ENCODE results near the gene B4GALNT3. TPM values are rescaled to one million over a fixed set of nuclear protein-coding genes. Genes with fewer than 3 reads are reported as not detected.

Gene B4GALNT3
- total RNA-seq, 2 experiments from 2014 or later: 0.37 to 0.64 TPM

DNA sequence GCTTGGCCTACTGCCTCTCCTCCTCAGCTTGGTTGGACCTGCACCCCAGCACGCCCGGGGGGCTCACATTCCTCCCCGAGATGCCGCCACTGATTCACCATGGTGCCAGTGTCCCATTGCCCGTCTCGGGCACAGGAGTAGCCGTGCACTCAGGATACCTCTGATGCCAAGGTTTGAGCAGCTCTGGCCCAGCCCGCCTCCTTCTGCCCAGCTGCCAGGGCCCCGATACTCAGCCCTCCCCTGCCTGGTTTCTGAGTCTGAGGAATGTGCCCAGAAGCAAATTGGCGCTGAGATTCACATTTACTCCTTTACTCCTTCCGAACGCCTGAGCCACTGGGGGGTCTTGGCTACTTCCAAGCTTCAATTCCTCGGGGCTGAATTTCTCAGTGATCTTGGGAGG, 140.0 kb downstream of the B4GALNT3 start:
- CTCF ChIA-PET: interaction anchor here (1.4 to 2.8 kb wide), 3 partner anchors 8 to 24 kb away, joined by 3 to 7 read pairs (median 6); no protein-coding TSS in a partner anchor

DNA sequence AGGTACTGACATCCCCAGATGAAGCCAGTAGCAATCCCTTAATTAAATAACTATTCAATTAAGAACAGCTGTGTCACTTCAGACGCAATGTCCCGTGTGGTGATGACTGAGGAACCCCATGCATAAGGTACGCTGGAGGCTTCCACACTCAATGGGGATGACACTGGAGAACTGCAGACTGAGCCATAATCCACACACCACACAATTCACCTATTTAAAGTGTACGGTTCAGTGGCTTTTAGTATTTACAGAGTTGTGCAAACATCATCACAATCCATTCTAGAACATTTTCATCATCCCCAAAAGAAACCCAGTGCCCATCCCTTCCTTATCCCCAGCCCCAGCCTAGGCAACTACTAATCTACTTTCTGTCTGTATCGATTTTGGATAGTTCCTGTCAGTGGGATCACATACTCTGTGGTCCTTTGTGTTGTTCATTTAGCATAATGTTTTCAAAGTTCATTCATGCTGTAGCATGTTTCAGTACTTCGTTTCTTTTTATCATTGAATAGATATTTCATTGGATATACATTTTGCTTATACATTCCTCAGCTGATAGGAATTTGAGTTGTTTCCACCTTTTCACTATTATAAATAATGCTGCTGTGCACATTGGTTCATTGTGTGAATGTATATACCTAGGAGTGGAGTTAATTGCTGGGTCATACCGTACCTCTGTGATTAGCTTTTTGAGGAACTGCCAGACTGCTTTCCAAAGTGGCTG, 142.4 kb downstream of the B4GALNT3 start:
- Mint-ChIP-seq H3K27me3 (peaks cover 3% of the 10 kb centered on the region), H3K4me3 (no peak overlapping the region), H3K36me3 (no peaks in the 10 kb centered on the region), H3K4me1 (peaks cover 5% of the 10 kb centered on the region), H3K27ac (no peak overlapping the region), H3K9me3 (ENCODE audit: low read depth) (no peaks in the 10 kb centered on the region)
- no peak for ATAC-seq
- DNase-seq: no peak
- CTCF ChIA-PET: interaction anchor here (1.8 to 2.8 kb wide), 2 partner anchors 8 to 12 kb away, joined by 5 to 7 read pairs; no protein-coding TSS in a partner anchor

More for the DNA sequence above, 140.0 kb downstream of the B4GALNT3 start:
- DNase-seq (no peak), ATAC-seq (no peak)
- Mint-ChIP-seq H3K27ac (no peak overlapping the region), H3K4me3 (no peak overlapping the region), H3K36me3 (no peaks in the 10 kb centered on the region), H3K9me3 (ENCODE audit: low read depth) (no peaks in the 10 kb centered on the region), H3K4me1 (no peaks in the 10 kb centered on the region), H3K27me3 (no peaks in the 10 kb centered on the region)

DNA sequence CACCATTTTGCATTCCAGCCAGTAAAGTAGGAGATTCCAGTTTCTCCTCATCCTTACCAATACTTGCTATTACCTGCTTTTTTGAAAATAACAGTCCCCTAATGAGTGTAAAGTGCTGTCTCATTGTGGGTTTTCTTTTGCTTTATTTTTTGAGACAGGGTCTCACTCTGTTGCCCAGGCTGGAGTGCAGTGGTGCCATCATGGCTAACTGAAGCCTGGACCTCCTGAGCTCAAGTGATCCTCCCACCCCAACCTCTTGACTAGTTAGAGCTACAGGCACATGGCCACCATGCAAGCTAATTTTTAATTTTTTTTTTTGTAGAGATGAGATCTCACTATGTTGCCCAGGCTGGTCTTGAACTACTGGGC, 142.9 kb downstream of the B4GALNT3 start:
- Mint-ChIP-seq H3K27ac (no peak overlapping the region), H3K36me3 (no peaks in the 10 kb centered on the region), H3K27me3 (peaks cover 3% of the 10 kb centered on the region), H3K4me3 (no peak overlapping the region), H3K4me1 (peaks cover 10% of the 10 kb centered on the region), H3K9me3 (ENCODE audit: low read depth) (no peaks in the 10 kb centered on the region)
- DNase-seq (no peak), ATAC-seq (no peak)
- CTCF ChIA-PET: interaction anchor here (1.8 kb wide), 1 partner anchor 12 kb away, joined by 5 read pairs; no protein-coding TSS in a partner anchor

DNA sequence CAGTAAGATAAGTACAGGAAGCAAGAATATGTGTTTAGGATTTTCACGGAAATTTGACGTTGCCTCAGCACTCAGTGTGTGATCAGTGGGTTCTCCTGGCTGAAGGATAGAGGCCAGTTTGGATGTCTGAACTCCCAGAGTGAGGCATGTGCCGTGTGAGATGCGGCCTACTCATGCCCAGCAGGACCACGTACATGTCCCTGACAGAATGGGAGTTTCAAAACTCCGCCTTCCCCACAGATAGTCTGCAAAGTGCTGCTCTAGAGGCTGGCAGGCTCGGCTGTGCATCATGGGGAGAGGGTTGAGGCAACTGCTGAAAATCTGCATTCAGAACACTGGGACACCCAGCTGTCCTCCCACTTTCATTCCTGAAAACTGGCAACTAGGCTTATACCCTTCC, 145.2 kb downstream of the B4GALNT3 start:
- Mint-ChIP-seq H3K4me1 (peaks cover 26% of the 10 kb centered on the region), H3K4me3 (no peak overlapping the region), H3K9me3 (ENCODE audit: low read depth) (no peaks in the 10 kb centered on the region), H3K27ac (no peak overlapping the region), H3K27me3 (peaks cover 3% of the 10 kb centered on the region), H3K36me3 (no peaks in the 10 kb centered on the region)
- no peak for DNase-seq
- no peak for ATAC-seq
- CTCF ChIA-PET: interaction anchor here (0.7 to 1.3 kb wide), 3 partner anchors 29 to 152 kb away, joined by 3 to 4 read pairs (median 3); partner anchors contain the start of gene WNK1

DNA sequence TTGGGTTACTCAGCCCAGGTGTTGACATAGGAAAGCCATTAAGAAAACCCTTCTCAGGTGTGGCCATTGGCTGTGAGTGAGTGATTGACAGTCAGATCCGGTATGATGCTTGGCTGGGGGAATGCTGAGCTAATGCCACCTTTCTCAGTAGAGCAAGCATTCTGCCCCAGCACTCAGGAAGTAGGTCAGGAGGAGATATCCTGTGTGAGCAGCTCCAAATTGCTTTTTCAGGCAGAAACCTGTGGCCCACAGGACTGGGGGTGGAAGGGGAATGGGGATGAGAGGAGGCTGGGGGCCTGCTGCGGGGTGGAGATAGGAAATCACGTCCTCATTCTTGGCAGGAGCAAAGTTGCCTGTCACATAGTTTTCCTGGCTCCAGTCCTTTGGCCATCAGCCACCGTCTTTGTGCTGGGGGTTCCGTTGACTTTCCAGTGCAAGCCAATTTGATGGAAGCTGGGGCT, 147.8 kb downstream of the B4GALNT3 start:
- no peaks in the 10 kb centered on the region for H3K9me3 Mint-ChIP-seq (ENCODE audit: low read depth)
- peaks cover 3% of the 10 kb centered on the region for H3K27me3 Mint-ChIP-seq
- no peak overlapping the region for H3K4me3 Mint-ChIP-seq
- H3K27ac Mint-ChIP-seq: peak overlapping the region; percentile 64
- DNase-seq (peak; percentile 45), ATAC-seq (no peak)
- H3K4me1 Mint-ChIP-seq: peaks cover 44% of the 10 kb centered on the region
- CTCF ChIA-PET: interaction anchor here (0.9 to 4.9 kb wide), 5 partner anchors 11 to 208 kb away, joined by 3 to 38 read pairs (median 4); no protein-coding TSS in a partner anchor
- H3K36me3 Mint-ChIP-seq: no peaks in the 10 kb centered on the region

DNA sequence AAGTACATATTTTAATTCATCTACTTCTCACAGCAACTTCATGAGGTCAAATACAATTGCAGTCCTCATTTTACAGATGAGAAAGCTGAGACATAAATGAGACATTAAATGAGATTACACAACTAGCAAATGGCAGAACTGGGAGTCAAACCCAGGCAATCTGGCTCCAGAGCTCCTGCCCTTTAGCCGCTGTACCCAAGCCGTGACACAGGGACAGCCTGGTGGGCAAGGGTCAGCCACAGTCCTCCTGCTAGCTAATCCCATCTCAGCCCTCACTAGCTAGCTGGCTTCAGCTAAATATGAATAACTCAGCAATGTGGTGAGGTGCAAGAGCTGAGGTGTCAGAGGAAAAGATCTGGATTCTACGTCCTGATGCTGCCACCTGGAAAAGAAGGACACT, 148.7 kb downstream of the B4GALNT3 start:
- Mint-ChIP-seq H3K4me1 (peaks cover 44% of the 10 kb centered on the region), H3K27me3 (peaks cover 3% of the 10 kb centered on the region), H3K36me3 (no peaks in the 10 kb centered on the region), H3K9me3 (ENCODE audit: low read depth) (no peaks in the 10 kb centered on the region), H3K27ac (no peak overlapping the region), H3K4me3 (no peak overlapping the region)
- DNase-seq: no peak
- CTCF ChIA-PET: interaction anchor here (0.6 to 4.9 kb wide), 6 partner anchors 10 to 207 kb away, joined by 3 to 38 read pairs (median 4); no protein-coding TSS in a partner anchor
- no peak for ATAC-seq

DNA sequence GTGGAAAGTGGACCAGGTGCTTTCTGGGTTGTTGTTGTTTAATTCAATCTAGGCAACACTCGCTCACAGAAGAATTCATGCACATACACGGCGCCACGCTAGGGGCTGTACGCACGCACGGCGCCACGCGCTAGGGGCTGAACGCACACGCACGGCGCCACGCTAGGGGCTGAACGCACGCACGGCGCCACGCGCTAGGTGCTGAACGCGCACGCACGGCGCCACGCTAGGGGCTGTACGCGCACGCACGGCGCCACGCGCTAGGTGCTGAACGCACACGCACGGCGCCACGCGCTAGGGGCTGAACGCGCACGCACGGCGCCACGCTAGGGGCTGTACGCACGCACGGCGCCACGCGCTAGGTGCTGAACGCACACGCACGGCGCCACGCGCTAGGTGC, 149.2 kb downstream of the B4GALNT3 start:
- peaks cover 44% of the 10 kb centered on the region for H3K4me1 Mint-ChIP-seq
- no peak overlapping the region for H3K27ac Mint-ChIP-seq
- no peak overlapping the region for H3K4me3 Mint-ChIP-seq

DNA sequence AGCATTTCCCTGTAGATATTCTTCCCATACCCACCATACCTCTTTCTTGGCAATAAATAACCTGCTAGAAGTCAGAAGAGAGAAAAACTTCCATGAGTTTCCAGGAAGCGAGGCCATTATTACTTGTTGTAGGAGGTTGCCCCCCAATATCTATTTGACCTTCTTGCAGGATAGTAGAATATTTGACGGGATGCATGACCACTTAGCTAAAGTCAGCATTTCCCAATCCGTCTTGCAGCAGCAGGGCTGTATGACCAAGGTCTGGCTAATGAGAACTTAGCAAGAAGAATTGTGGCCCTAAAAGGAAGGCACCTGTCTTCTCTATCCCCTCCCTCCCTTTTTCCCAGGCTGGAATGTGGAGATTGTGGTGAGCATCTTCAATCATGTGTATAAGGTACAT, 152.0 kb downstream of the B4GALNT3 start:
- CTCF ChIA-PET: interaction anchor here (1.2 to 7.7 kb wide), 4 partner anchors 19 to 202 kb away, joined by 3 to 83 read pairs (median 4); partner anchors contain the start of gene WNK1
- H3K27ac Mint-ChIP-seq: no peak overlapping the region
- DNase-seq (no peak), ATAC-seq (no peak)
- no peaks in the 10 kb centered on the region for H3K9me3 Mint-ChIP-seq (ENCODE audit: low read depth)
- peaks cover 51% of the 10 kb centered on the region for H3K4me1 Mint-ChIP-seq
- no peaks in the 10 kb centered on the region for H3K36me3 Mint-ChIP-seq
- H3K27me3 Mint-ChIP-seq: no peaks in the 10 kb centered on the region
- H3K4me3 Mint-ChIP-seq: no peak overlapping the region

More for the DNA sequence above, 149.2 kb downstream of the B4GALNT3 start:
- DNase-seq: no peak
- ATAC-seq: no peak
- CTCF ChIA-PET: interaction anchor here (0.6 to 4.9 kb wide), 5 partner anchors 10 to 207 kb away, joined by 3 to 38 read pairs (median 5); no protein-coding TSS in a partner anchor
- no peaks in the 10 kb centered on the region for H3K9me3 Mint-ChIP-seq (ENCODE audit: low read depth)
- peaks cover 3% of the 10 kb centered on the region for H3K27me3 Mint-ChIP-seq
- no peaks in the 10 kb centered on the region for H3K36me3 Mint-ChIP-seq

DNA sequence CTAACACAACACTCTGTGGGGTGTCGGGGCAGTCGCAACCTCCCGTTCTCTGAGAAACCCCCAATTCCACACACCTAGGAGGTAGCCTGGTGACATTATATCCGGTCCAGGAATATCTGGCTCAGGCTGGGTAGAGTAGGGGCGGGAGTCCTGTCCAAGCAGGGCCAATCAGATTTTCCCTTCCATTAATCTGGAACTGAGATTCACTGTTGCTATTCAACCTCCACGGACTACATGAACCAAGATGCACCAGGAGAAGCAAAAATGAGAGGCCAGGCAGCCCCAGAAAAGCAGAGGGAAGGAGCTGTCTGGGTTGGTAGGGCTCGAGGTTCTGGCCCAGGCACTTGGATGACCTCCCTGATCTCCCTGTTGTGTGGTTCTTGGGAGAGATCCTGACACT, 152.6 kb downstream of the B4GALNT3 start:
- CTCF ChIA-PET: interaction anchor here (1.3 to 7.7 kb wide), 4 partner anchors 19 to 202 kb away, joined by 3 to 83 read pairs (median 4); partner anchors contain the start of gene WNK1
- DNase-seq (no peak), ATAC-seq (no peak)
- H3K4me1 Mint-ChIP-seq: peaks cover 48% of the 10 kb centered on the region
- H3K27me3 Mint-ChIP-seq: no peaks in the 10 kb centered on the region
- no peak overlapping the region for H3K27ac Mint-ChIP-seq
- H3K9me3 Mint-ChIP-seq (ENCODE audit: low read depth): no peaks in the 10 kb centered on the region
- no peaks in the 10 kb centered on the region for H3K36me3 Mint-ChIP-seq
- H3K4me3 Mint-ChIP-seq: no peak overlapping the region

DNA sequence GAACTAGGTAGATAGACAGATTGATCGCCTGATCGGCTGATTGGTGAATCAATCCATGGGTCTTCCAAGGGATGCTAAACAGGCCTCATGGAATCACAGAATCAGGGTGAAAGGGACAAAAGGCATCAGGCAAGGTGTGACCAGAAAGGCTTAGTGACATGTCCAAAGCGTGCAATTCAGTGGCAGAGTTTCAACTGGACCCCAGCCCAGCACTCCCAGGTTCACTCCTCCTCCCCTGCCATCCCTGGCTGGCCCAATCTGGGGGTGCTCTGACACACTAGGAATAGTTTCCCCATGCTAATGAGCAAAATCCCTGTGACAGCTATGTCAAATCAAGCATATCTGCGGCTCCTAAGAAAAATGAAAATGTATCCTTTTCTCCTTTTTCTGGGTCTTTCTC, 153.1 kb downstream of the B4GALNT3 start:
- peaks cover 42% of the 10 kb centered on the region for H3K4me1 Mint-ChIP-seq
- no peaks in the 10 kb centered on the region for H3K27me3 Mint-ChIP-seq
- no peak for DNase-seq
- ATAC-seq: no peak
- H3K9me3 Mint-ChIP-seq (ENCODE audit: low read depth): no peaks in the 10 kb centered on the region
- H3K4me3 Mint-ChIP-seq: no peak overlapping the region
- H3K36me3 Mint-ChIP-seq: no peaks in the 10 kb centered on the region
- CTCF ChIA-PET: interaction anchor here (1.3 to 7.7 kb wide), 5 partner anchors 18 to 505 kb away, joined by 3 to 83 read pairs (median 5); partner anchors contain the start of gene WNK1
- no peak overlapping the region for H3K27ac Mint-ChIP-seq

Other genes with a start within 250 kb of the B4GALNT3 start
- gene SLC6A12, start 245.8 kb upstream of the B4GALNT3 start, total RNA-seq: under 1 TPM in 1 of 2 experiments, not detected in 1; 0.33 TPM
- under 1 TPM; 0.35 TPM for gene SLC6A13, start 197.1 kb upstream of the B4GALNT3 start, total RNA-seq
- 100 to 1,000 TPM; 101 to 108 TPM for gene KDM5A, start 70.6 kb upstream of the B4GALNT3 start, total RNA-seq
- gene CCDC77, start 58.3 kb upstream of the B4GALNT3 start, total RNA-seq: 10 to 100 TPM; 19.5 to 20.2 TPM
- 1 to 10 TPM; 6.8 to 7.4 TPM for gene NINJ2, start 203.5 kb downstream of the B4GALNT3 start, total RNA-seq